PC-3 (cell line): Measurements from ENCODE around the gene ARHGEF17. TPM values are rescaled to one million over a fixed set of nuclear protein-coding genes. Genes with fewer than 3 reads are reported as not detected.

Experiments
- ATAC-seq: fragments of 200-7000 bp; cut with Tn5 transposase; 2 replicates; pipeline ENCODE4 v1.9.1; 2020; ENCODE audit warnings: mild to moderate bottlenecking, moderate library complexity
- BruUV-seq: library from RNA; stranded (reverse); fragments of 400-500 nt; replicated peaks from 2 replicates; lab custom pipeline; 2021; lab: Mats Ljungman, UMichigan
- CTCF ChIA-PET: fragments of 300-600 bp; sonication (Branson Sonifier 250); formaldehyde crosslinking; loops from one replicate; lab custom pipeline; 2022; ENCODE audit warnings: antibody characterized with exemption; lab: Charles Lee
- POLR2A ChIA-PET: fragments of 300-600 bp; sonication (Branson Sonifier 250); formaldehyde crosslinking; loops from one replicate; lab custom pipeline; 2022; ENCODE audit warnings: antibody characterized with exemption; ENCODE audit not compliant: unreplicated experiment; lab: Charles Lee
- DNase-seq: peaks from one replicate; pipeline ENCODE4 v3.0.0-alpha.2; 2015
- H2AFZ ChIP-seq: fragments of 300-600 bp; sonication (generic); 2 replicates; pipeline ENCODE4 v1.6.0; 2016; ENCODE audit warnings: antibody characterized with exemption, low read length
- H3F3A ChIP-seq: fragments of 300-600 bp; sonication (generic); one replicate; pipeline ENCODE4 v1.6.0; 2017; ENCODE audit warnings: antibody characterized with exemption, low read length, control low read depth, mild to moderate bottlenecking; ENCODE audit not compliant: unreplicated experiment
- H3K27ac ChIP-seq: fragments of 300-600 bp; sonication (generic); 2 replicates; pipeline ENCODE4 v1.5.1; 2016; ENCODE audit warnings: mild to moderate bottlenecking, low read length
- H3K27me3 ChIP-seq: fragments of 300-600 bp; sonication (generic); 2 replicates; pipeline ENCODE4 v1.6.1; 2016; ENCODE audit warnings: low read length, mixed read lengths
- H3K36me3 ChIP-seq: fragments of 300-600 bp; sonication (generic); 2 replicates; pipeline ENCODE4 v1.6.1; 2016; ENCODE audit warnings: low read depth, mixed run types, low read length, mixed read lengths
- H3K4me1 ChIP-seq: fragments of 300-600 bp; sonication (generic); 2 replicates; pipeline ENCODE4 v1.5.1; 2016; ENCODE audit warnings: low read length; ENCODE audit not compliant: insufficient read depth
- H3K4me2 ChIP-seq: fragments of 300-600 bp; sonication (generic); 2 replicates; pipeline ENCODE4 v1.6.0; 2016; ENCODE audit warnings: low read length
- H3K4me3 ChIP-seq: fragments of 300-600 bp; sonication (generic); 2 replicates; pipeline ENCODE4 v1.5.1; 2016; ENCODE audit warnings: mild to moderate bottlenecking, low read length, mixed read lengths
- H3K79me2 ChIP-seq: fragments of 300-600 bp; sonication (generic); 2 replicates; pipeline ENCODE4 v1.6.1; 2017; ENCODE audit warnings: low read length, mixed read lengths
- H3K9ac ChIP-seq: fragments of 300-600 bp; sonication (generic); 2 replicates; pipeline ENCODE4 v1.6.0; 2016; ENCODE audit warnings: mild to moderate bottlenecking, low read length
- H3K9me2 ChIP-seq: fragments of 300-600 bp; sonication (generic); replicated peaks from 2 replicates; pipeline ENCODE4 v1.6.1; 2016; ENCODE audit warnings: mixed run types, low read length, mixed read lengths
- H3K9me3 ChIP-seq: fragments of 300-600 bp; sonication (generic); 2 replicates; pipeline ENCODE4 v1.6.1; 2016; ENCODE audit warnings: low read length, mixed read lengths
- H4K20me1 ChIP-seq: fragments of 300-600 bp; sonication (generic); 2 replicates; pipeline ENCODE4 v1.6.1; 2016; ENCODE audit warnings: low read length, mixed read lengths
- EZH2 ChIP-seq: fragments of 300-600 bp; sonication (generic); IDR thresholded peaks from one replicate; pipeline ENCODE4 v1.6.1; 2017; ENCODE audit warnings: antibody characterized with exemption, mild to moderate bottlenecking, low read length; ENCODE audit not compliant: unreplicated experiment
- EZH2phosphoT487 ChIP-seq: fragments of 300-600 bp; sonication (generic); IDR thresholded peaks from 2 replicates; pipeline ENCODE4 v1.6.1; 2018; ENCODE audit warnings: mild to moderate bottlenecking, antibody characterized with exemption, low read length, borderline replicate concordance
- intact Hi-C: fragments of 100-400 bp; cut with micrococcal nuclease; formaldehyde crosslinking; loops from 2 replicates; pipeline ENCODE4 v1.9.0; 2023
- total RNA-seq: library from RNA; depleted of rRNA; stranded (reverse); fragments of >200 nt; gene quantifications from 2 replicates; pipeline ENCODE4 v1.2.3, GENCODE V29; 2014
- TF ChIP-seq, protein P1 (sequence below): fragments of 300-600 bp; sonication (generic); conservative IDR thresholded peaks from 2 replicates; pipeline ENCODE4 v1.5.1; 2017; ENCODE audit warnings: antibody characterized with exemption, low read depth, mild to moderate bottlenecking, low read length

ARHGEF17 gene
- total RNA-seq, 1 experiment from 2014 or later, result 6.2 TPM

DNA sequence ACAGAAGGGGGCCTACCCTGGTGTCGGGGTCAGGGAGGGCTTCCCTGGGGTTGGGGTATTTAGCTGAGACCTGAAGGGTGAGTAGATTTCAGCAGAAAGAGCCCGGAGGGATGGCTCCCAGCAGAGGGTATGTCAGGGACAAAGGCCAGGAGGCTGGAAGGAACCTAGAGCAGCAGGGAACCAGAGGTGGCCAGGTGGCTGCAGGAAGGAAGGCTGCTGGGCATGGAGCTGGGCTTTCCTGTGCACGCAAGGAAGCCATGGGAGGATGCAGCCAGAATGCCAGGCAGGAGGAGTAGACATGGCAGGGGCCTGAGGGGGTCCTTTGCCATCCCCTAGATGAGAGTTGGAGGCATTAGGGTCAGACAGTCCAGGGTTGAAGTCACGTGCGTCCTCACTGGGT lies 40.8 kb downstream of the ARHGEF17 start:
- Histone ChIP-seq H4K20me1 (no peaks in the 10 kb centered on the region), H2AFZ (no peak overlapping the region), H3F3A (no peaks in the 10 kb centered on the region), H3K4me2 (no peak overlapping the region), H3K27ac (no peak overlapping the region), H3K36me3 (no peaks in the 10 kb centered on the region), H3K4me1 (no peaks in the 10 kb centered on the region), H3K79me2 (peaks cover 3% of the 10 kb centered on the region), H3K27me3 (no peaks in the 10 kb centered on the region), H3K4me3 (no peak overlapping the region), H3K9ac (no peak overlapping the region), H3K9me2 (no peaks in the 10 kb centered on the region), H3K9me3 (no peaks in the 10 kb centered on the region)
- no TSS peak for BruUV-seq
- ATAC-seq (no peak), DNase-seq (no peak)
- intact Hi-C loops, result no loop called here
- TF ChIP-seq EZH2phosphoT487 (no peak), EZH2 (no peak)
- TF ChIP-seq, protein P1, sequence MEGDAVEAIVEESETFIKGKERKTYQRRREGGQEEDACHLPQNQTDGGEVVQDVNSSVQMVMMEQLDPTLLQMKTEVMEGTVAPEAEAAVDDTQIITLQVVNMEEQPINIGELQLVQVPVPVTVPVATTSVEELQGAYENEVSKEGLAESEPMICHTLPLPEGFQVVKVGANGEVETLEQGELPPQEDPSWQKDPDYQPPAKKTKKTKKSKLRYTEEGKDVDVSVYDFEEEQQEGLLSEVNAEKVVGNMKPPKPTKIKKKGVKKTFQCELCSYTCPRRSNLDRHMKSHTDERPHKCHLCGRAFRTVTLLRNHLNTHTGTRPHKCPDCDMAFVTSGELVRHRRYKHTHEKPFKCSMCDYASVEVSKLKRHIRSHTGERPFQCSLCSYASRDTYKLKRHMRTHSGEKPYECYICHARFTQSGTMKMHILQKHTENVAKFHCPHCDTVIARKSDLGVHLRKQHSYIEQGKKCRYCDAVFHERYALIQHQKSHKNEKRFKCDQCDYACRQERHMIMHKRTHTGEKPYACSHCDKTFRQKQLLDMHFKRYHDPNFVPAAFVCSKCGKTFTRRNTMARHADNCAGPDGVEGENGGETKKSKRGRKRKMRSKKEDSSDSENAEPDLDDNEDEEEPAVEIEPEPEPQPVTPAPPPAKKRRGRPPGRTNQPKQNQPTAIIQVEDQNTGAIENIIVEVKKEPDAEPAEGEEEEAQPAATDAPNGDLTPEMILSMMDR, result no peak
- ChIA-PET CTCF (no interaction called here), POLR2A (no interaction called here)

DNA sequence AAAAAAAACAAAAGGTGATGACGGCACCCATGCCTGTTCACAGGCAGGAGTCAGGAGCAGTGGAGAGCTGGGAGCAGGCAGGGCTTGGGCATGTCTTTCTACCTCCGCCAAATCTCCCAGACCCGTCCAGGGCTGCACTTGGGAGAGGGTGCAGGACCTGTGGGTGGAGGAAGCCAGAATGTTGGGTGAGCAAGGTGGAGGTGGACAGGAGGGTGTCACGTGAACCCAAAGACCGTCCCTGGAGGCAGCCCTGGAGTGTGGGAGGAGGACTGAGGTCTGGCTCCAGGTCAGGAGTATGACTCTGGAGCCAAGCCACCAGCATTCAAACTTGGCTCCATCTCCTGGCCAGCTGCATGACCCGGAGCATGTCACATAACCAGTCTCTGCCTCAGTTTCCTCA lies 41.6 kb downstream of the ARHGEF17 start:
- no peak overlapping the region for H3K4me2 ChIP-seq
- H3F3A ChIP-seq, result no peaks in the 10 kb centered on the region
- TF ChIP-seq, protein P1, result no peak
- TF ChIP-seq EZH2, result no peak
- no peak for TF ChIP-seq EZH2phosphoT487
- ChIA-PET POLR2A (no interaction called here), CTCF (interaction anchor here (0.6 kb wide), 1 partner anchor 1067 kb away, joined by 3 read pairs; no protein-coding TSS in a partner anchor)
- no peak overlapping the region for H3K4me3 ChIP-seq
- no peaks in the 10 kb centered on the region for H3K36me3 ChIP-seq
- no peak overlapping the region for H3K9ac ChIP-seq
- intact Hi-C loops, result no loop called here
- H3K27me3 ChIP-seq, result no peaks in the 10 kb centered on the region
- ATAC-seq, result no peak
- no peaks in the 10 kb centered on the region for H4K20me1 ChIP-seq
- BruUV-seq, result no TSS peak
- no peaks in the 10 kb centered on the region for H3K9me2 ChIP-seq
- no peak overlapping the region for H2AFZ ChIP-seq
- H3K27ac ChIP-seq, result no peak overlapping the region
- H3K79me2 ChIP-seq, result no peaks in the 10 kb centered on the region
- H3K9me3 ChIP-seq, result no peaks in the 10 kb centered on the region
- DNase-seq, result no peak
- H3K4me1 ChIP-seq, result no peaks in the 10 kb centered on the region

DNA sequence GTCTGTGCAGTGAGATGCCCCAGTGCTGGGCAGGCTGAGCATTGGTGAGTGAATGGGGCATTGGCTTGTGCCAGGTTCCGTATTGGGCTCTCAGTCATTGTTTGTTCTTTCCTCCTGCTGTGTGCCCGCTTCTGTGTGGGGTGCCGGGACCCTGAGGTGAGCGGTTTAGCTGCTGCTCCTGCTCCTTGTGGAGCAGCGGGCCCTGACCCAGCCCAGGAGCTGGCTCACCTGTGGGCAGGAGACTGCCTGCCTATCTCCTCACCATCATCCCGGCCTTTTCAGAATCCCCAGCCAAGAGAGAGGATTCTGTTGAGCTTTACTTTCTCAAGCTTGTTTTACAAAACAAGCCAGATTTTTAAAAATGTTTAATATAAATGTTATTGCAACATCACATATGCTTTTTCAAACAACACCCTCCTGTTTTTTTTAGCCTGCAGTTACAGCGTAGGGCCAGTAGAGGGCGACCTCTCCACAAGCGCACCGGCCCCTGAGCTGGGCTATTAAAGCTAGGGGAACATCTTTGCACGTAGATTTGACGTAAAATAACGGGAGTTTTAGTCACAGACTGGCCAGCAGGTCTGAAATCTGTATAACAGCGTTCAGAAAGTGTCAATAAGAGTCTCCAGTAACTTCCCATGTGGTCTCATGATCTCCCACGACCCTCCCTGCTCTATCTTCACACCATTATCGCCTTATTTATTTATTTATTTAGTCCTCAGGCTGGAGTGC lies 43.0 kb downstream of the ARHGEF17 start:
- DNase-seq (peak; percentile 81), ATAC-seq (peak; percentile 79)
- ChIA-PET CTCF (interaction anchor here (0.6 to 1.7 kb wide), 19 partner anchors 9 to 880 kb away, joined by 3 to 55 read pairs (median 5); partner anchors contain the start of gene FCHSD2), POLR2A (interaction anchor here (0.6 kb wide), 2 partner anchors 10 to 44 kb away, joined by 3 to 4 read pairs; no protein-coding TSS in a partner anchor)
- no TSS peak for BruUV-seq
- TF ChIP-seq, protein P1, result peak; percentile 99
- no peak for TF ChIP-seq EZH2phosphoT487
- Histone ChIP-seq H3K9me3 (no peaks in the 10 kb centered on the region), H3K36me3 (no peaks in the 10 kb centered on the region), H4K20me1 (no peaks in the 10 kb centered on the region), H3K27ac (no peak overlapping the region), H3F3A (no peaks in the 10 kb centered on the region), H3K9ac (no peak overlapping the region), H3K9me2 (no peaks in the 10 kb centered on the region), H3K4me1 (no peaks in the 10 kb centered on the region), H3K79me2 (no peaks in the 10 kb centered on the region), H2AFZ (peak overlapping the region; percentile 63), H3K4me3 (peak overlapping the region; percentile 18; the same call in 1 of the 2 replicates), H3K27me3 (no peaks in the 10 kb centered on the region), H3K4me2 (peak overlapping the region; percentile 58)
- intact Hi-C loops, result loop anchor here (1.0 kb wide), 3 partner anchors 25 to 310 kb away; partner anchors contain the start of gene RELT
